UCSD-AML1 (cell line): ENCODE results near the gene FAM193B.

Experiments
- DNase-seq: peaks from one replicate; lab custom pipeline; 2025; ENCODE audit not compliant: unreplicated experiment; lab: John Stamatoyannopoulos, UW

The FAM193B gene

GRCh38 chr5:177516601-177517568 is 37.5 kb downstream of the FAM193B start, which contains the start of gene DDX41:
Gene DDX41, minus strand, starts transcription at chr5:177516961. Its CDS starts 16 bp downstream, at chr5:177516945.
- peak; percentile 98 for DNase-seq

DNA sequence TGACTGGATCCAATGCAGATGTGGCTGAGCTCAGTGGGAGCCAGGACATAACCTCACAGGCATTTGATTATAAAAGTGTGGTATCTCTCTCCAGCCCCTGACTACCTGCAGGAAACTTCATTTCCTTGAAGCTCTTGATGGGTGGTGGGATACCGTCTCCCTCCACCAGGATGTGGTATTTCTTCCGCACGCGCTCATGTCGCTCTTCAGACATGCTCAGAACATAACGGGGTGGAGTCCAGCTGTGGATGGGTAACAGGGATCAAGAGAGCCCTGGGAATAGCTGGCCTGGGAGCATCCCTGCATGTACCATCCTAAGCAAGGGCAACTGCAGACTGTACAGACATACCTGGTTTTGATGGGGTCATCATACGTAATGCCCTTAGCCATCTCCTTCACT is 38.8 kb downstream of the FAM193B start:
- no peak for DNase-seq

GRCh38 chr5:177514541-177514940 is 39.8 kb downstream of the FAM193B start:
- no peak for DNase-seq

- no peak for DNase-seq
Measured at GRCh38 chr5:177513500-177513899, 40.9 kb downstream of the FAM193B start.

DNA sequence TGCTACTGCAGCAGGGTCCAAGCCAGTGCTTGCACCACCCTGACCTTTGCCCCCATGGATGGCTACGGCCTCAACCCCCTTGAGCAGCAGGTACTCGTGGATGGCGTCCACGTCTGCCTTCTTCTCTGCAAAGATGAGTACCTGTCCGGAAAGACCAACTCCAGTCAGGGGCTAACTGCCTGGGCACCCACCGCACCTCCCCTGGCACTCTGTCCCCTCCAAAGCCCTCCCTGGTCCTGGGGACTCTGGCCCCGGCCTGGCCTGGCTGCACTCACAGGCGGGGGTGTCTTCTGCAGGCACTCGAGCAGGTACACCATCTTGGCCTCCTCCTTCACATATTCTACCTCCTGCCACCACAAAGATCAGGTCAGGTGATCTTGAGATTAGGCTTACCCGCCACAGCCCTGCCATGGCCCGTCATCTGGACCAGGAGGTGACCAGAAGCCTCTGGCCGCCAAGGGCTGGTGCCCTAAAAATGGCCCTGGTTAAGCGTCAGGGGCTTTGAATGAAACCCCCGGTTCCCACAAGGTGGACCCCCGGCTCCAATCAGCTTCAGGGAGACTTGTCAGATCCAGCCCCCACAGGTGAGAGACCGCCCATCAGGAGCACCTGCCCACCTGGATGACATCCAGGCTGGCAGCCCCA is 41.5 kb downstream of the FAM193B start:
- DNase-seq: no peak

DNA sequence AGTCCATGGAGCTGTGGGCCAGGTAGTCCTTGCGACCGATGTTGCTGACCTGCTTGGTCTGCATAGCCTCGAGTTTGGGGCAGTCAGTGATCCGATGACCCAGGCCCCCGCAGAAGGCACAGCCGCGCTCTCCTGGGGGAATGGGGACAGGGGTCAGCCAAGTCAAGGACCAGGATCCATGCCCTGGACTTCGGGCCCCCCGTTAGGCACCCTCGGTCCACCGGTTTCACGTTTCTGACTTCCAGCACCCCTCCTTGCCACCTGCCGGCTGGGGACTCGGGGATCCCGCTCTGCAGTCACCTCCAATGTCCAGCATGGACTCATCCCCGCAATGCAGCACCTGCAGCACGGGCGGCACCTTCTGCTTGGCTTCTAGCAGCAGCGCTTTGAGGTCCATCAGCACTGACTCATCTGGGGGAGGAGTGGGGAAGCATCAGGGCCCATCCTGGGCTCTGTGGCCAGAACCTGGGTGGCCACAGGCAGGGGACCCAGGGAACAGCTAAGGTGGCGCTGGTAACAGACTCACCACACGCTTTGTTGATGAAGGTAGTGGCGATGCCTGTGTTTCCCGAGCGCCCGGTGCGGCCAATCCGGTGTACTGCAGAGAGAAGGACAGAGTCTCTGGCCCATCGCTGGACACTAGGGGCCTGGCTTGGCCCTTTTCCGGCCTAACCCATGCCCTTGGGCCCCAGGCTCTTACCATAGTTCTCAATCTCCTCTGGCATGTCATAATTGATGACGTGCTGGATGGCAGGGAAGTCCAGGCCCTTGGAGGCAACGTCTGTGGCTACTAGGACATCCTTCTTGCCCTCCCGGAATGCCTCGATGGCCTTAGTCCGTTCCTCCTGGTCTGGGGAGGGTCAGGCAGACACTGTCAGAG is 42.3 kb downstream of the FAM193B start:
- no peak for DNase-seq

DNA sequence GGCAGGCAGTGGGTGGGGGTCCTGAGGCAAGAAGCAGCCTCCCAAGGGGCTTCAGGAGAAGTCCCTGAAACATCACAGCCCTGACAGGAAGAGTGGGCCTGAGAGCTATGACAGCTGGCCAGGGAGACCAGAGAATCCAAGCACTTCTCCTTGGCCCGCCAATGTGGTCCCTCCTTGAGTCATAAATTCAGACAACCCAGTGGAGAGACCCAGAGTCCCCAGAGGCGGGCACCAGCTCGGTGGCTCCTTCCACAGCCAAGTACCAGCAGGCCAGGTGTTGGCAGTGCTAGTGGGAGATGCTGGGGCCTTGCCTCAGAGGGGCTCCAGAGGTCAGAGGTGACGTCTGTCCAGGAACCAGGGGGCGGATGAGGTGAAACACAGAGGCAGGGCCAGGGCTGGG is 43.2 kb downstream of the FAM193B start:
- DNase-seq: no peak

DNA sequence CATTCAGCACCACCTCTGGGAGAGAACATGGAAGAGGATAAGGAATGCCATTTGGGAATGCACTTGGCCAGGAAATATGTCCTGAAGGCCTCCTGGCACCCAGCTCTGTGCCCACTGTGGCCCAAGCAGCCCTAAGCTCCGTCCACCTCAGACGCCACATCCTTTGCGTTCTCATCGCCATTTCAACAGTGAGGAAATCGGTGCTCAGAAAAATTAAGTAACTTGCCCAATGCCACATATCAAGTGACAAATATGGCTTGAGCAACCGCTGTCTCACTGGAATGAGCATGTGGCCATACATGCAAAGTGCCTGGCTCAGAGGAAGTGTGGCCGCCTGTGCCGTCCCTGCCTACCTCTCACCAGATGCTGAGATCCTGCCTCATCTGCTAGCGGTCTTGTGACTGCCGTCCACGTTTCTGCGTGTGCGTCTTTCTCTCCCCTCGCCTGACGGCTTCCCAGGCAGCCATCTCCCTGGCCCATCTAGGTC is 43.8 kb downstream of the FAM193B start:
- DNase-seq: no peak

- peak; percentile 37 for DNase-seq
Measured at GRCh38 chr5:177509991-177510566, 44.3 kb downstream of the FAM193B start.

DNA sequence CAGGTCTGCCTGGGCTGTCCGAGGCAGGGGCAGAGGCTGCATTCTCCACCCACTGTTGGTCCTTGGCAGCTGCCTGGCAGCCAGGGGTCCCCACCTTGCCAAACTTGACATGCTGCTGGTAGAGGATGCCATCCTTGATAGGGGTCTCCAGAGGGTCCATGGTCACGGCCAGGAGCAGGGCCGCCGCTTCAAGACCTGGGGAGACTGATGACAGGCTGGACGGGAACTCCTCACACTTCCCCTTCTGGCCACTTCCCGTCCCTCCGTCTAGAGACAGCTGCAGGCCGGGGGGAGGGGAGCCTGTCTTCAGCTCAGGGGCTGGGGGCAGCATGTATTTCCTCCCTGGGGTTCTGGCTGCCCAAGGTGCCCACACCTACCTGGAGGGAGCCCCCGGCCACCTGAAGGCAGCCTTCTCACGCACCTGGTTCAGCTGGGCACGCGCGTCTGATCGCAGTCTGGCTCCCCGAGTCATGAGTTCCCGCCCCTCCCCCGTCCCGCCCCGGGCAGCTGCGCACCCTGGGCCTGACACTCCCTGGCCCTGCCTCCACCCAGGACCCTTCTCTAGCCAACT is 44.9 kb downstream of the FAM193B start, which contains the start of gene DOK3:
Gene DOK3 (minus strand): TSS at position 446 of the 571 bp plus-strand sequence. CDS start 286 bp downstream, at position 160.
- DNase-seq: peak; percentile 67

DNA sequence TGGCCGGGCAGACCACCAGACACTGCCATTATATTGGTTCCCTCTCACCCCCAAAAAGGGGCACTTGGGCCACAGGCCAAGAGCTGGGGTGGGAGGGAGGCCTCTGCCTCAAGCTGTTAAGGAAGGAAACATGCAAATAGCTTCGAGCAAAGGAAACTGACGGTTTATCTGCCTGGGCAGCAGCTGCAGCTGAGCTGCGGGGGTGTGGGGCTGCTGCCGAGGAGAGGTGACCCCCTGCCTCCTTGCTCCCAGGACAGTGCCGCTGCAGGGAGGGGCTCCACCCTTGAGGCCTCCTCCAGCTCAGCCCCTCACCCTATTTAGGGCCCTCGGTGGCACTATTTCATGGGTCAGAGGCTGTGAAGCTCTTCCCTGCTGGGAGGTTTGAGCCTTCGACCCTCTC is 45.5 kb downstream of the FAM193B start:
- DNase-seq: peak; percentile 66

- no peak for DNase-seq
Measured at GRCh38 chr5:177508221-177508611, 46.1 kb downstream of the FAM193B start.

DNA sequence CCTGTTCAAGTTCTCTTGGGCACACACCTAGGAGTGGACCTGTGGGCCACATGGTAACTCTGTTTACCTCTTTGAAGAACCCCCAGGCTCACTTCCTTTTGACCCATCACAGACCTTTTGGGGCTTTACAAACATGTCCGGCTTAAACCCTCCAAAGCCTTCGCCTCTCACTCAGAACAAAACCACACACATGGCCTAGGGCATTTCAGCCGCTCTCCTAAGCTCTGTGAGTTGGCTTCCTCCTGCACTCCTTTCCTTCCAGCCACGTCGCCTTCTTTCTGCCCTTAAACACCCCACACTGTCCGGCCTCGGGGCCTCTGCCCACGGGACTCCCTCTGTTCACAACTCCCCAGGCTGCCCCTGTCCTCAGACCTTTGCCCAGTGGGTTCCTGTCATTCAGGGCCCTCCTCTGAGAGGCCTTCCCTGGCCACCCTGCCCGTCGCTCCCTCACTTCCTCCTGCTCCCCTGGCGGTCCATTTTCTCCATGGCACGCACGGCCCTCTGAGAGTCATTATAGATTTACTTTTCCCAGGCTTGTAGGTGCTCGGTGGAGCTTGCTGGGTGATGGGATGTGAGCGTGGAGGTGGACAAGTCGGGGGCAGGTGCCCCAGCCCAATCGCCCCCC is 46.7 kb downstream of the FAM193B start:
- peak; percentile 54 for DNase-seq

- DNase-seq: peak; percentile 43
Measured at GRCh38 chr5:177507165-177507564, 47.2 kb downstream of the FAM193B start.

GRCh38 chr5:177505075-177505474 is 49.3 kb downstream of the FAM193B start:
- no peak for DNase-seq

GRCh38 chr5:177504086-177505056 is 50.0 kb downstream of the FAM193B start:
- no peak for DNase-seq

GRCh38 chr5:177503351-177504085 is 50.8 kb downstream of the FAM193B start:
- no peak for DNase-seq

GRCh38 chr5:177502886-177503285 is 51.5 kb downstream of the FAM193B start:
- DNase-seq: no peak
